Body of pancreas (tissue), 4 donors: Measurements from ENCODE around the gene SEMA3G. TPM values are rescaled to one million over a fixed set of nuclear protein-coding genes. Genes with fewer than 3 reads are reported as not detected.

Source experiments
- ATAC-seq: fragments of 150-250 bp; one replicate; pipeline ENCODE4 v1.9.1; 2016
- DNase-seq, 4 donors: peaks; one replicate each; pipeline ENCODE4 v3.0.0-alpha.2; 2019
- H3K27ac ChIP-seq, 4 donors: fragments of 200-600 bp; sonication (generic); 1 replicate in 3 of 4; 2 replicates in 1 of 4; pipeline versions ENCODE4 v1.5.1 to v1.6.1; 2016 to 2019; ENCODE audit warnings: mild to moderate bottlenecking in 1 of 4, mixed read lengths in 1 of 4, moderate library complexity in 1 of 4
- H3K27me3 ChIP-seq, 2 donors: fragments of 200-600 bp; sonication (generic); one replicate each; pipeline ENCODE4 v1.6.0; 2016; ENCODE audit warnings: mild to moderate bottlenecking in 1 of 2
- H3K36me3 ChIP-seq, 2 donors: fragments of 200-600 bp; sonication (generic); replicated peaks in 1 of 2; 2 replicates each; pipeline ENCODE4 v1.5.1; 2016; ENCODE audit warnings: low read depth in 2 of 2; ENCODE audit not compliant: insufficient read depth in 1 of 2
- H3K4me1 ChIP-seq: fragments of 200-600 bp; sonication (generic); one replicate; pipeline ENCODE4 v1.6.0; 2016
- H3K4me3 ChIP-seq, 2 donors: fragments of 200-600 bp; sonication (generic); 1 replicate in 1 of 2; 2 replicates in 1 of 2; pipeline ENCODE4 v1.5.1; 2016 to 2019
- H3K9me3 ChIP-seq, 3 donors: fragments of 200-600 bp; sonication (generic); 1 replicate in 2 of 3; 2 replicates in 1 of 3; pipeline ENCODE4 v1.5.1; 2016
- POLR2A ChIP-seq, 3 donors: fragments of 450-650 bp; IDR thresholded peaks; one replicate each; pipeline ENCODE4 v1.6.1; 2016; ENCODE audit warnings: antibody characterized with exemption in 3 of 3, mild to moderate bottlenecking in 2 of 3
- WGBS, 2 donors: methylation state at CpG; one replicate each; pipeline ENCODE4 v1.1.5; 2017; 5-methylcytosine and 5-hydroxymethylcytosine counted together
- intact Hi-C: fragments of 100-400 bp; cut with DNase I; formaldehyde crosslinking; loops from one replicate; pipeline ENCODE4 v1.15.1; 2023
- total RNA-seq, 2 donors: library from RNA; depleted of rRNA; stranded (reverse); fragments of >200 nt; gene quantifications; one replicate each; pipeline ENCODE4 v1.1.0, GENCODE V29; 2016
- TF ChIP-seq, protein P1 (sequence below), 7 experiments: fragments of 450-650 bp in 4 of 7; fragments of 200-600 bp in 3 of 7; sonication (generic) in 3 of 7; IDR thresholded peaks; one replicate each; pipeline ENCODE4 v1.5.1; 2016 to 2019; ENCODE audit warnings: antibody characterized with exemption in 7 of 7

Gene SEMA3G
- total RNA-seq, 2 donors from 2014 or later, result 3.9 to 13.2 TPM

DNA sequence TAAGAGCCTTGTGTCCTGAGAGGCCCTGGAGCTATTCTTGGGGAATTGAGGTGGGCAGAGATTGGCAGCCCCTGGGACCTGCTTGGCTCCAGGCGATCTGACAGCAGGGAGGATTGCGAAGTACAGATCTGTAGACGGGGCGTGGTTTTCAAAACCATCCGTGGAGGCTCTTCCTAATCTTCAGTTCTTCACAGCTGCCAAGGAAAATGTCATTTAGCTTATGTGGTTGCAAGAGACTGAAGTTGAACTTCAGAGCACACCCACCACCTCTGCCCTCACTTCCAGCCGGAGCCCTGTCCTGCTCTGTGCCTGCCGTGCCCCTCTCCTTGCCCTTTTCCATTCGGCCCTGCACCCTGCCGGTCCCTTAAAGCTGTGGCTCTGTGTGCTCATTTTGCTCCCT lies 23.4 kb upstream of the SEMA3G start:
- ATAC-seq, result no peak
- peaks cover 3 to 9% of the 10 kb centered on the region in 2 donors for H3K36me3 ChIP-seq

DNA sequence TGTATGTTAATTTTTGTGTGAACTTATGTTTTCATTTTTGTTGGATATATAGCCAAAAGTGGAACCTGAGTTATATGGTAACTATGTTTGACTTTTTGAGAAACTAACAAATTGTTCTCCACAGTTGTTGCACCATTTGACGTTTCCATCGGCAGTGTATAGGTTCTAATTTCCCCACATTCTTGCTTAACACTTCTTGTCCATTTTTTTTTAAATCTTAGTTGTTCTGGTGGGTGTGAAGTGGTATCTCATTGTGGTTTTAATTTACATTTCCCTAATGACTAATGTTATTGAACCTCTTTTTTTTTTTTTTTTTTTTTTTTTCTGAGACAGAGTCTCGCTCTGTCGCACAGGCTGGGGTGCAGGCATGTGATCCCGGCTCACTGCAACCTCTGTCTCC lies 18.5 kb upstream of the SEMA3G start:
- Histone ChIP-seq H3K36me3 (peaks cover 0 to 13% of the 10 kb centered on the region in 2 donors), H3K4me3 (no peak overlapping the region), H3K4me1 (no peaks in the 10 kb centered on the region), H3K27me3 (no peaks in the 10 kb centered on the region), H3K27ac (no peak overlapping the region), H3K9me3 (no peaks in the 10 kb centered on the region)
- intact Hi-C loops, result no loop called here
- no peak for DNase-seq
- TF ChIP-seq, protein P1, sequence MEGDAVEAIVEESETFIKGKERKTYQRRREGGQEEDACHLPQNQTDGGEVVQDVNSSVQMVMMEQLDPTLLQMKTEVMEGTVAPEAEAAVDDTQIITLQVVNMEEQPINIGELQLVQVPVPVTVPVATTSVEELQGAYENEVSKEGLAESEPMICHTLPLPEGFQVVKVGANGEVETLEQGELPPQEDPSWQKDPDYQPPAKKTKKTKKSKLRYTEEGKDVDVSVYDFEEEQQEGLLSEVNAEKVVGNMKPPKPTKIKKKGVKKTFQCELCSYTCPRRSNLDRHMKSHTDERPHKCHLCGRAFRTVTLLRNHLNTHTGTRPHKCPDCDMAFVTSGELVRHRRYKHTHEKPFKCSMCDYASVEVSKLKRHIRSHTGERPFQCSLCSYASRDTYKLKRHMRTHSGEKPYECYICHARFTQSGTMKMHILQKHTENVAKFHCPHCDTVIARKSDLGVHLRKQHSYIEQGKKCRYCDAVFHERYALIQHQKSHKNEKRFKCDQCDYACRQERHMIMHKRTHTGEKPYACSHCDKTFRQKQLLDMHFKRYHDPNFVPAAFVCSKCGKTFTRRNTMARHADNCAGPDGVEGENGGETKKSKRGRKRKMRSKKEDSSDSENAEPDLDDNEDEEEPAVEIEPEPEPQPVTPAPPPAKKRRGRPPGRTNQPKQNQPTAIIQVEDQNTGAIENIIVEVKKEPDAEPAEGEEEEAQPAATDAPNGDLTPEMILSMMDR (IDR thresholded peaks at IDR 0.05), result no peak
- no peak for TF ChIP-seq POLR2A (IDR thresholded peaks at IDR 0.05)
- ATAC-seq, result no peak
- WGBS, 2 donors, result 80 to 85% methylated on average over 5 of the region's 5 CpGs

More for the DNA sequence above, 23.4 kb upstream of the SEMA3G start:
- no peak for DNase-seq
- no peak for TF ChIP-seq POLR2A (IDR thresholded peaks at IDR 0.05)
- TF ChIP-seq, protein P1 (IDR thresholded peaks at IDR 0.05), result no peak
- Histone ChIP-seq H3K4me3 (no peak overlapping the region), H3K4me1 (peaks cover 9% of the 10 kb centered on the region), H3K9me3 (no peaks in the 10 kb centered on the region), H3K27me3 (no peaks in the 10 kb centered on the region), H3K27ac (peak overlapping the region in 1 of 4 donors; percentile 20)
- intact Hi-C loops, result no loop called here
- 67 to 83% methylated on average over 9 of the region's 9 CpGs for WGBS, 2 donors

DNA sequence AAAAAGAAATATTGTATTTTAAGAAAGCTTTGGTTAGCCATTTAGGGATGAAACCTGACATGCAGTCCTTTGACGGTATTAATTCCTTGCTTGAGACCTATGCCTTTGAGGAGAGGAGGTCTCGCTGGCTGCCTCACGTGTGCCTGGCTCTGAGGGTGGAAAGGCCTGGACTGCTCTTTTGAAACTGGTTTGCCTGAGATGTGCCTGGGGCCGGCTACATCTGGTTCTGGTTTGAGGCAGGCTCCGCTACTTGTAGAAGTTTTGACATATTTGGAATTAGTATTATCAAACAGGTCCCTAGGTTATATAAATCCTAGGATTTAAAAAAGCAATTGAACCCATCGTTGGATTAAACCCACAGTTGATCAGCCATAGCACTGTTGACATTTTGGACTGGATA lies 17.0 kb upstream of the SEMA3G start:
- intact Hi-C loops, result no loop called here
- Histone ChIP-seq H3K36me3 (peaks cover 0 to 13% of the 10 kb centered on the region in 2 donors), H3K9me3 (no peaks in the 10 kb centered on the region), H3K27me3 (no peaks in the 10 kb centered on the region), H3K27ac (no peak overlapping the region), H3K4me1 (no peaks in the 10 kb centered on the region), H3K4me3 (no peak overlapping the region)
- WGBS, 2 donors, result 83 to 86% methylated on average over 6 of the region's 6 CpGs
- TF ChIP-seq POLR2A (IDR thresholded peaks at IDR 0.05), result no peak
- TF ChIP-seq, protein P1 (IDR thresholded peaks at IDR 0.05), result no peak
- DNase-seq, result no peak
- ATAC-seq, result no peak

DNA sequence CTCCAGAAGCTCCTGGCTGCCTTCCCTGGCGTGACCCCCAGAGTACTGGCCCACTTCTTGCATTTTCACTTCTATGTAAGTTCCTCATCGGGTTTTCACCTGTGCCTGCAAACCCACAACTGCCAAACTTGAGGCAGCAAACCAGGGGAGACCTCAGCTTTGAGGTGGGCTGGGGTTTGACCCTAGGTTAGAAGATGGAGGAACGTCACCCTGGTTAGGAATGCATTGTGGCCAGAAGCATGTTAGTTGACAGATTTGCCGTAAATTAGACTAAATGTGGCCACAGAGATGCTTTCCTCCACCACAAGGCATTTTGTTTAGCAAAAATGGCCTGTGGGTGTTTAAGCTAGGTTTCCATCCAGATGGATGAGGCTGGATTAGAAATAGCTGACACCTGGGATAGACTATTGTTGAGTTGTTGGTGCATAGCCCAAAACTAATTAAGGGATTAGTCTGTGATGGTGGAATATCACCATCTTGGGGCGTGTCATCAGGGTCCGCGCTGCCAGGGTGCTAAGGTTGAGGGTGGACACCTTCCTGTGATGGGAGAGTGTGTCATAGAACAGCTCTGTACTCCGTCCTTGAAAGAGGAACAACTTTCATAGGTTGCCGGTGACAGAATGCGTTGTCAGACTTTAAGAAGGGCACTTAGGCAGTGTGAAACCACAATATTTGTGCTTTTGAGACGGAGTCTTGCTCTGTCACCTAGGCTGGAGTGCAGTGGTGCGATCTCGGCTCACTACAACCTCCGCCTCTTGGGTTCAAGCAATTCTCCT lies 14.1 kb upstream of the SEMA3G start:
- peaks cover 0 to 13% of the 10 kb centered on the region in 2 donors for H3K36me3 ChIP-seq
- no peak overlapping the region for H3K27ac ChIP-seq
- DNase-seq (no peak), ATAC-seq (no peak)
- TF ChIP-seq POLR2A (IDR thresholded peaks at IDR 0.05), result no peak
- TF ChIP-seq, protein P1 (IDR thresholded peaks at IDR 0.05), result no peak
- intact Hi-C loops, result loop anchor here (10.0 kb wide), 1 partner anchor 76 kb away; the partner anchor contains the start of genes NT5DC2 and UQCC5
- 91 to 92% methylated on average over 14 of the region's 14 CpGs for WGBS, 2 donors
- no peak overlapping the region for H3K4me3 ChIP-seq
- no peaks in the 10 kb centered on the region for H3K9me3 ChIP-seq
- H3K4me1 ChIP-seq, result peaks cover 20% of the 10 kb centered on the region
- H3K27me3 ChIP-seq, result no peaks in the 10 kb centered on the region
